GM12875 (cell line): ENCODE data around the gene MECR.
A peak's percentile ranks its signal among the peaks of the same experiment; 100 is the strongest.

Source experiments
- H3K4me3 ChIP-seq: one replicate; pipeline ENCODE4 v1.5.1; 2011; ENCODE audit warnings: low read depth, low read length, control low read depth
- CTCF ChIP-seq: IDR thresholded peaks from 2 replicates; pipeline ENCODE4 v1.5.1; 2011; ENCODE audit warnings: low read depth, mild to moderate bottlenecking, control low read depth, inconsistent platforms, low read length, moderate library complexity, borderline replicate concordance; ENCODE audit not compliant: insufficient read depth

The MECR gene

GRCh38 chr1:29248409-29248808, 17.7 kb upstream of the MECR start:
- no peak overlapping the region for H3K4me3 ChIP-seq
- TF ChIP-seq CTCF = no peak

- H3K4me3 ChIP-seq = no peak overlapping the region
Observed at GRCh38 chr1:29247571-29248273, 17.0 kb upstream of the MECR start.

GRCh38 chr1:29247044-29247443, 16.3 kb upstream of the MECR start:
- TF ChIP-seq CTCF = no peak
- no peak overlapping the region for H3K4me3 ChIP-seq

More at GRCh38 chr1:29247571-29248273, 17.0 kb upstream of the MECR start:
- no peak for TF ChIP-seq CTCF

- no peak overlapping the region for H3K4me3 ChIP-seq
- peak; percentile 43; the same call in 1 of the 2 replicates for TF ChIP-seq CTCF
Observed at GRCh38 chr1:29245876-29246275, 15.1 kb upstream of the MECR start.

- TF ChIP-seq CTCF = no peak
- H3K4me3 ChIP-seq = no peak overlapping the region
Observed at GRCh38 chr1:29245261-29245660, 14.5 kb upstream of the MECR start.

- TF ChIP-seq CTCF = no peak
Observed at GRCh38 chr1:29243871-29244200, 13.1 kb upstream of the MECR start.

GRCh38 chr1:29243023-29243870, 12.5 kb upstream of the MECR start:
- no peak overlapping the region for H3K4me3 ChIP-seq
- TF ChIP-seq CTCF = no peak

More at GRCh38 chr1:29243871-29244200, 13.1 kb upstream of the MECR start:
- no peak overlapping the region for H3K4me3 ChIP-seq
